Measurements from ENCODE around the gene KCTD7.
"Not testable (repeated sequence)": the region's sequence is repeated elsewhere in the genome, so short reads cannot be mapped to it uniquely, and the experiment has no call there.

KCTD7 gene

GRCh38 chr7:66639773-66640172, 11.1 kb downstream of the KCTD7 start:
- DNase-seq (ENCODE audit: low read depth, low spot score): no peak
- in situ Hi-C loops (cut with HindIII; ENCODE audit: low sequenced_read_pairs): no loop called here
- H3K4me3 ChIP-seq (ENCODE audit: low read depth, low read length): no peak overlapping the region
- TF ChIP-seq CTCF (IDR thresholded peaks at IDR 0.05; ENCODE audit: low read depth, low read length): no peak

- in situ Hi-C loops (cut with HindIII; ENCODE audit: low sequenced_read_pairs): no loop called here
- DNase-seq (ENCODE audit: low read depth, low spot score): no peak
- no peak overlapping the region for H3K4me3 ChIP-seq (ENCODE audit: low read depth, low read length)
- TF ChIP-seq CTCF (IDR thresholded peaks at IDR 0.05; ENCODE audit: low read depth, low read length): no peak
Observed at GRCh38 chr7:66640802-66641525, 12.3 kb downstream of the KCTD7 start.

- no peak overlapping the region for H3K4me3 ChIP-seq (ENCODE audit: low read depth, low read length)
- no peak for TF ChIP-seq CTCF (IDR thresholded peaks at IDR 0.05; ENCODE audit: low read depth, low read length)
- in situ Hi-C loops (cut with HindIII; ENCODE audit: low sequenced_read_pairs): no loop called here
- DNase-seq (ENCODE audit: low read depth, low spot score): no peak
Observed at GRCh38 chr7:66641526-66641871, 12.8 kb downstream of the KCTD7 start.

GRCh38 chr7:66642186-66642585, 13.5 kb downstream of the KCTD7 start:
- DNase-seq (ENCODE audit: low read depth, low spot score): no peak
- H3K4me3 ChIP-seq (ENCODE audit: low read depth, low read length): no peak overlapping the region
- no peak for TF ChIP-seq CTCF (IDR thresholded peaks at IDR 0.05; ENCODE audit: low read depth, low read length)
- in situ Hi-C loops (cut with HindIII; ENCODE audit: low sequenced_read_pairs): no loop called here

- TF ChIP-seq CTCF (IDR thresholded peaks at IDR 0.05; ENCODE audit: low read depth, low read length): no peak
- in situ Hi-C loops (cut with HindIII; ENCODE audit: low sequenced_read_pairs): no loop called here
- no peak for DNase-seq (ENCODE audit: low read depth, low spot score)
- H3K4me3 ChIP-seq (ENCODE audit: low read depth, low read length): no peak overlapping the region
Observed at GRCh38 chr7:66642932-66643331, 14.3 kb downstream of the KCTD7 start.

GRCh38 chr7:66643395-66643794, 14.7 kb downstream of the KCTD7 start:
- in situ Hi-C loops (cut with HindIII; ENCODE audit: low sequenced_read_pairs): no loop called here
- no peak for TF ChIP-seq CTCF (IDR thresholded peaks at IDR 0.05; ENCODE audit: low read depth, low read length)
- H3K4me3 ChIP-seq (ENCODE audit: low read depth, low read length): no peak overlapping the region
- no peak for DNase-seq (ENCODE audit: low read depth, low spot score)

- in situ Hi-C loops (cut with HindIII; ENCODE audit: low sequenced_read_pairs); H3K4me3 ChIP-seq (ENCODE audit: low read depth, low read length); DNase-seq (ENCODE audit: low read depth, low spot score): not testable (repeated sequence)
Observed at GRCh38 chr7:66651026-66651425, 22.3 kb downstream of the KCTD7 start.

Measured in astrocyte of the spinal cord (primary cell).